HG02759 (cell line): ENCODE measurements around the gene MTFP1.
"Not testable (repeated sequence)": the region's sequence is repeated elsewhere in the genome, so short reads cannot be mapped to it uniquely, and the experiment has no call there.

ENCODE experiments used
- ATAC-seq: cut with Tn5 transposase; IDR thresholded peaks from one replicate; pipeline ENCODE4 v1.9.1; 2021; ENCODE audit warnings: mild to moderate bottlenecking, moderate library complexity; ENCODE audit not compliant: unreplicated experiment

The MTFP1 gene

DNA sequence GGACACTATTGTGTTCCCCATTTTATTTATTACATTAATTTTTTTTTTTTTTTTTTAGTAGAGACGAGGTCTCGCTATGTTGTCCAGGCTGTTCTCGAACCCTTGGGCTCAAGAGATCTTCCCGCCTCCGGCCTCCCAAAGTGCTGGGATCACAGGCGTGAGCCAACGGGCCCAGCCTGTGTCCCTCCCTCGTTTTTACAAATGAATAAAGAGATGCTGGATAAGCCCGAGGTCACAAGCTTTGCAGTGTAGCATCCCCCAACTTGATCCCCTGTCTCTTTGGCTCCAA, 297 bp upstream of the MTFP1 start:
- no peak for ATAC-seq

DNA sequence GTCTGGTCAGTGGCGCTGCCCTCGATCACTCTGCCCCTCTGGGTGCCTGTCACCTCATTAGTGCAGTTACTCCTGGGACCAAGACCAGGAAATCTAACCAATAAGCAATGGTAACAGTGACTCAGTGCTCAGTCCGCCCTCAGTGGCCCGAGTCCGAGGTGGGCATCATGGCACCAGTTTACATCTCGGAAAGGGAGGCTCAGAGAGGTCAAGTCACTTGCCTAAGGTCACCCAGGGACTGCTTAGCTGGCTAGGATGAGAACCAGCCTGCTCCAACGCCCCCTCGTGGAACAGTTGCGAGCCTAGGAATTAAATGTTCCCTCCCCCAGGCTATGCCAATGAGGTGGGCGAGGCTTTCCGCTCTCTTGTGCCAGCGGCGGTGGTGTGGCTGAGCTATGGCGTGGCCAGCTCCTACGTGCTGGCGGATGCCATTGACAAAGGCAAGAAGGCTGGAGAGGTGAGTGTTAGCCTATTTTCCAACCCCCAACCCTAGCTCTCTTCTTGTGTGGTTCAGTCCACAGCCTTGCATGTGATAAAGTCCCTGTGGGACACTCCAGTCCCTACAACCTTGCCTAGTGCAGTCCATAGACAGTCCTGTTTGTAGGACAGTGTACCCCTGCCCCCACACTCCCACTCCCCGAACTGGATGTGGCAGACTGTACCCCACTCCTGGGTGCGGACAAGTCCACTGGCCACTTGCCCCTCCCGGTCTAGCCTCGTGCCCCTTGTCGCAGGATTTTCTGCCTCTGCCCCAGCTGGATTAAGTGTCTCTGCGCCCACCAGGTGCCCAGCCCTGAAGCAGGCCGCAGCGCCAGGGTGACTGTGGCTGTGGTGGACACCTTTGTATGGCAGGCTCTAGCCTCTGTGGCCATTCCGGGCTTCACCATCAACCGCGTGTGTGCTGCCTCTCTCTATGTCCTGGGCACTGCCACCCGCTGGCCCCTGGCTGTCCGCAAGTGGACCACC, 1.1 kb downstream of the MTFP1 start:
- no peak for ATAC-seq

DNA sequence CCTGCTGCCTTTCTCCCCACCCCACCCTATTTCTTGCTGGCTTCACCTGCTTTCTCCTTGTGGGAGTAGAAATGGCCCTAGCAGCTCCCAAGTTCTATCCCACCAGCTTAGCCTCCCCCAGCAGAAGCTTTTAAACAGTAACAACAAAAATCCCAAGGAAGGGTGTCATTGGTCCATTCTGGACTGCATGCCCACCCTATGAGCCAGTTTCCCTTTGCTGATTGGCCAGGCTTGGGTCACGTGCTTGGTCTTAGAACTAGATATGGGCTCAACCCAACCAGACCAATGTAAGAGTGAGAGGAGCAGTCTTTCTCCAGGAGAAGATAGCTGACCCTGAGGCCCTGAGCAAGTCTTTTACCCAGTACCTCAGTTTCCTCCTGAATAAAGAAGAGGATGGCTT, 2.3 kb downstream of the MTFP1 start:
- no peak for ATAC-seq

DNA sequence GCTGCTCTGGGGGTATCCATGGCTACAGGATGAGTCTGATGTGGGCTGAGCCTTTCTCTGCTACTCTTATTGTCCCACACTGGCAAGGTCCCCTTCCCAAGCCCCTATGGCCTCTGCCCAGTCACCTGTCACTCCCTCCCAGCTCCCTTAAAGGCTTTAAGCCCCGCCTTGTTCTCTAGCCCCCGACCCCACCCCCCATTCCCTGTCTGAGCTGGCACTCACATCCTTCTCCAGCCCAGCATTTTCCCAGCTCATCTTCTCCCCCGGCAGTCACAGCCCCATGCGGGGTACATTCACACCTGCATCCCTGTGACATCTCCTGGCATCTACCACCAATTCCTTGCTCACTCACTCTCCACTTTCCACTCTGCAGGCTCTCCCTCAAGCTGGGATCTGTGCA, 4.3 kb downstream of the MTFP1 start:
- ATAC-seq, result no peak

DNA sequence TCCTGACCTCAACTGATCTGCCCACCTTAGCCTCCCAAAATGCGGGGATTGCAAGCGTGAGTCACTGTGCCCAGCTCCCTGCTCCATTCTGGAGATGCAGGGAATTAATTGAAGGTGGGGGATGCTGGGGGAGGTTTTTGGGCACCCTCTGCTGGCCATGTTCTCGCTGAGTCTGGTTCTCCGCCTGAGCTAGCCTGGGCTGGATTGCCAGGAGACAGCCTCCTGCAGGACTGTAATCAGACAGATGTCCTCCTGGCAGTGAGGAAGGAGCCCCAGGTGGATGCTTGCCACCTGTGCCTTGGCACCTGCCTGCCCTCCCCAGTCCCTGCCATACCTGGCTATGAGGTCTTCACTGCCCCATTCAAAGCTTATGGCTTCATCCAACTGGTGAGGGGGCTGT, 5.4 kb downstream of the MTFP1 start:
- ATAC-seq, result no peak

DNA sequence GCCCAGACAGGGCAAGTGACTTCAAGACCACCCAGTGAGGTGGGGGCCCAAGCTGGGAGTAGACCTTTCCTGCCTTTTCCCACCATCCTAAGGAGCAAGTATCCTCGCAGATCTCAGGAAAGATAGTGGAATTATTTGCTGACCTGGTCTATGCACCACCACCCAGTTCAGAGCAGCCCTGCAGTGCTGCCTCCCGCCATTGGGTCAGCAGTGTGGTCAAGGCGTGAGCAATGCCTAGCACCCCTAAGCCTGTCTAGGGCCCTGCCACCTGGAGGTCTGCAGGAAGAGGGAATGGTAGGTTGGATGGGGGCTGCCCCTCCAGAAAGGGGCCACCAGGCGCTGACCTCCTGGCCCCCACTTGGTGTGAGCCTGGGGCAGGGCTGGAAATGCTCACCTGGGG, 6.5 kb downstream of the MTFP1 start:
- ATAC-seq, result no peak

DNA sequence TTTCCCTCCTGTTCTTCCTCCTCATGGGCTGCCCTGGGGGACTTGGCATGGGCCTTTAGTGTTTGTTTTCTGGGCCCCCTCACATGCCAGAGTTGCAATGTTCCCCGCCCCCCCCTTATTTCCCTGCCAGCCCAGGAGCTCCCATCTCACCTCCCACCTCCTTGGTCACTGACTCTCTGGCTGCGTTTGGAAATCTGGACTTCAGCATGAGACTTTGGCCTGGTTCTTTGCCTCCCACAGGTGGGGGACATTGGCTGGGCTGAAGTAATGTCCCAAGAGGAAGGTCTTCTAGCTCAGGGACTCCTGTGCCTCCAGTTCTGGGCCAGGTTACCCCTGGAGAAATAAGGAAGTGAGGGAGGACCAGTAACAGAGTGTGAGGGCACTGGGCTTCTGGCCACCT, 7.0 kb downstream of the MTFP1 start:
- ATAC-seq, result no peak

DNA sequence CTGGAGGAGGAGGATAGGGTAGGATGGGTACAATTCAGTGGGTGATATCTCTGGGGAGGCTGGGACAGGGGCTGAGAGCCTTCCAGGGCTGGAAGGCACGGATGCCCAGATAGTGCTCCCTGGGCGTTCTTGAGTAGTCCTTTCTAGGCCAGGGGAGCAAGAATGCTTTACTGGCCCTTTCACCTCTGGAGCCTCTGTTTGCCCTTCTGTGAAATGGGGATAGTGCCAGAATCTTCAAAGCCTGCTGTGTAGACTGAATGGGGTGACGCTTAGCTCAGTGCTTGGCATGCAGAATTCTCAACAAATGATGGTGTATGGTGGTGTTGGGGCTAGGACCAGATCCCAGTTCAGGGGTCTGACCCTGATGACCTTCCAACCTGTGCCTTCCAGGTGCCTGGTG, 7.7 kb downstream of the MTFP1 start:
- no peak for ATAC-seq

DNA sequence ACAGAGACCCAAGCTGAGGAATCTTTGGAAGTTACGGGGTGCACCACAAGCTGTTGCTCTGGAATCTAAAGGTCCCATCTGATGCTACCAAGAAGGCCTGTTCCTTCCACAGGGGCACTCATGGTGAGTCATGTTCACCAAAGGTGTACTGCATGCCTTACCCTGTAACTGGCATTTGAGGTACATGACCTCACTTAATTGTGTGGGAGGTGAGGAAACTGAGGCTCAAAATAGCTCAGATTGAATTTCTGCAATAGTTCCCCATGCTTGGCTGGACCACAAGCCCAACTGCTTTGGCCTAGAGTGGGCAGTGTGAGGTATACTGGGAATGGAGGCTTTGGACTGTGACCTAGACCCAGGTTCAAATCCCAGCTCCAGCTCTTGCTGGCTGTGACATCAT, 8.2 kb downstream of the MTFP1 start:
- no peak for ATAC-seq

DNA sequence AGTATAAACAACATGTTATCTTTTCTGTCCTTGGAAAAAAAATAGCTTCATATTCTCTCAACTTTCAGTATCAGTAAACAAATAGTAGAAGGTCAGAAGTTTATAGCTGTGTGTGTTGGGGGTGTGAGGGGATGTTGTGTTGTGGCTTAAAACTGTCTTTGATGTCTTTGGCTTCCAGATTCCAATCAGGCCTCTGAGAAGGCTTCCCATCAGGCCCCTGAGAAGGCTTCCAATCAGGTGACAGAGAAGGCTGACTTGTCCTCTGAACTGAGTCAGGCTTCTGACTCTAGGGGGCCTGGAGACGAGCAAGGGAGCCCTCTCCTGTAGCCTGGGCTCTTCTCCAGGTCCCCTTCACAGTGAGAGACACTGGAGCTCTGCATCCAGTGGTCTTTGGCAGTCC, 9.3 kb downstream of the MTFP1 start:
- ATAC-seq, result no peak

DNA sequence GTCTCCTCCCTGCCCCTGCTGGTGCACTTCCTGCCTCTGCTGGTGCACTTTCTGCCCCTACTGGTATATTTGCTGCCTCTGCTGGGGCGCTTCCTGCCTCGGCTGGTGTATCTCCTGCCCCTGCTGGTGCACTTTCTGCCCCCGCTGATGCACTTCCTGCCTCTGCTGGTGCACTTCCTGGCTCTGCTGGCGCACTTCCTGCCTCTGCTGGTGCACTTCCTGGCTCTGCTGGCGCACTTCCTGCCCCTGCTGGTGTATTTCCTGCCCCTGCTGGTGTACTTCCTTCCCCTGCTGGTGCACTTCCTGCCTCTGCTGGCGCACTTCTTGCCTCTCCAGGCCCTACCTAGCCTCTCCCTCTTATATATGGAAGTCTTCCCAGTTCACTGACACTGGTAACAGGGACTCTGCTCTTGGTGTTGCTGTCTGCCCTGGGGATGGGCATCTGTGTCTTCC, 10.1 kb downstream of the MTFP1 start:
- ATAC-seq, result no peak

DNA sequence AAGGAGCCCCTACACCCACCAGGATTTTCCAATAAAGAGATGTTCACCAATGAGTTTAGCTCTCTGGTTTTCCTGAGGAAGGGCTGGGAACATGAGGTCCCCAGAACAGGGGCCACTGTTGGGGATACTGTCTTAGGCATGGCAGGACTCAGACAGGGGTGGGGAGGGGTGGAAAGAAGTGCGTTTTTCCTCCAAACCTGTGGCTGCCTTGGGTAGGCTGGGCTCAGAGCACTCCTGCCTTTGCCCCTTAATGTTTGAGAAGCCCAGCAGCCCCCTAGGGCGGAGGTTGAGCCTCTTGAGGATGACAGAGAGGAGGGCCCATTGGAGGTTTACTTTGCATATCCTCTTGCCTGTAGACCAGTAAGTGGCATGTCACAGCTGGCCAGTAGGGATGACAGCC, 10.6 kb downstream of the MTFP1 start:
- ATAC-seq, result no peak

DNA sequence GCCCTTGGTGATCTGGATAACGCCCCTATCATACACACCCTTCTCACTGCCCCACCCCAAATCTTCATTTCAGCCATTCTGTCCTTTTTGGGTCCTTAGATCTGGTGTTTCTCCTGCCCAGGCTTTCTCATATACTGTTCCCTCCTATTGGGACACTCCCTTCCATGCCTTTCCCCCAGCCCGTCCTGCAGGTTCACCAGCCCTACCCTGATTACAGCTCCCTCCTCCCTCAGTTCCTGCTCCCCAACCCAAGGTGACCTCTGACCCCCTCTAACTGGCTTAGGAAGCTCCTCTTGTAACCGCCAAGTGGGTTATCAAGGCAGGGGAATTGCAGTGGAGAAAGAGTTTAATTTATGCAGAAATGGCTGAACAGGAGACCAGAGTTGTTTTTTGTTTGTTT, 13.0 kb downstream of the MTFP1 start:
- ATAC-seq, result no peak

DNA sequence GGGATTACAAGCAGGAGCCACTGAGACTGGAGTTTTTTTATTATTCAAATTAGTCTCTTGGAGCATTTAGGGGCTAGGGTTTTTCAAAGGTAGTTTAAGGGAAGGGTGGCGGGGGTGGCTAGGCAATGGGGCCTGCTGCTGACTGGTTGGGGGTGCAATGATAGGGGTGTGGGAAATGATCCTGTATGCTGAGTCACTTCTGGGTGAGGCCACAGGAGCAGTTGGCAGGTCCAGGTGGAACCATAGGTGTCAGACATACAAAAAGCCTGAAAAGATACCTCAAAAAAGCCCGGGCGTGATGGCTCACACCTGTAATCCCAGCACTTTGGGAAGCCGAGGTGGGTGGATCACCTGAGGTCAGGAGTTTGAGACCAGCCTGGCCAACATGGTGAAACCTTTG, 13.7 kb downstream of the MTFP1 start:
- no peak for ATAC-seq

DNA sequence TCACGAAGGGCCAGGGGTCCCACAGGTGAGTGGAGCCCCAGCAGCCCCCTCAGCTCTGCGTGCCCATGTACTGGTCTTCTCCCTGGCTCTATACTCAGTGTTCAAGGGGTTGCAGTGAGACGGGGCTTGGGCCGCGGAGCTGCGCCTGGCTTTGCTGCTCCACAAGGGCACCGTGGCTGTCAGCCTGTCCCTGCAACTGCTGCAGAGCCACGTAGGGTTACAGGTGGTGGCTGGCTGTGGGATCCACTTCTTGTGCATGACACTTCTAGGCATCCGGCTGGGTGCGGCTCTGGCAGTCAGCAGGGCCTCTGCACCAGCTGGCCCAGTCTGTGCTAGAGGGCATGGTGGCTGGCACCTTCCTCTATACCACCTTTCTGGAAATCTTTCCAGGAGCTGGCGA, 14.3 kb downstream of the MTFP1 start:
- no peak for ATAC-seq

DNA sequence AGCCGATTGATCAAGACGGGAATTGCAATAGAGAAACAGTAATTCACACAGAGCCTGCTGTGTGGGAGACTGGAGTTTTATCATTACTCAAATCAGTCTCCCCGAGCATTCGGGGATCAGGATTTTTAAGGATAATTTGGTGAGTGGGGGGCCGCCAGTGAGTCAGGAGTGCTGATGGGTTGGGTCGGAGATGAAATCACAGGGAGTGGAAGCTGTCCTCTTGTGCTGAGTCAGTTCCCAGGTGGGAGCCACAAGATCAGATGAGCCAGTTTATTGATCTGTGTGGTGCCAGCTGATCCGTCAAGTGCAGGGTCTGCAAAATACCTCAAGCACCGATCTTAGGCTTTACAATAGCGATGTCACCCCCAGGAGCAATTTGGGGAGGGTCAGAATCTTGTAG, 15.5 kb downstream of the MTFP1 start:
- no peak for ATAC-seq

DNA sequence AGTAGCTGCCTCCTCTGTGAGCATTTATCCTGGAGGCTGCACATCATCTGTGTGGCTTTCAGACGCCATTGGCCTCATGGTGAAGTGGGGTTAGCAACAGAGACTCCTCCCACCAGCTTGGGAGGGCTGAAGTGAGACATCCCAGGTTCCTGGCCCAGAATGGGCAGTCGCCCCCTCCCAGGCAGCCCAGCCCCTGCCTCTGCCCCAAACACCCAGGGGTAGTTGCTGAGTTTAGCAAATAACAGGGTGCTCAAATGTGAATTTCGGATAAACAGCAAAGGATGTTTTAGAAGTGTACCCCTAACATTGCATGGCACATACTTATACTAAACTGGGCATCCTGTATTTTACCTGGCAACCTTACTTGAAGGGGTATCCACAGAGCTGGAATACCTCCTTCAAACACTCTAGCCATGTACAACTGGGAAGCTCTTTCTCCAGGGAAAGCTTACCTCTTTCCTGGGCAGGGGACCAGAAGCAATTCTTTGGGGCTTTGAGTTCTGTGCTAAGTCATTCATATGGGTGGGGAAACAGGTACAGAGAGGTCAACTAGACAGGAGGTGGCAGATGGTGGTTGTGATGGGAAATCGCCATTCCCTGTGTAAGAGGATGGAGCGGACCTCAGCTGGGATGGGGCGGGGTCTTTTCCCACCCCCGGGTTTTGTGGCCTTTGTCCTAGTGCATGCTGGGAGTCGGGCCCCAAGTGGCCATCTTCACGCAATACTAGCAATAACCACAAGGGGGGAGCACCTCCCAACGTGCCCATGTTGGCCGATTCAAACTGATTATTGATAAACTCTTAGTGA, 19.3 kb downstream of the MTFP1 start:
- ATAC-seq, result no peak

DNA sequence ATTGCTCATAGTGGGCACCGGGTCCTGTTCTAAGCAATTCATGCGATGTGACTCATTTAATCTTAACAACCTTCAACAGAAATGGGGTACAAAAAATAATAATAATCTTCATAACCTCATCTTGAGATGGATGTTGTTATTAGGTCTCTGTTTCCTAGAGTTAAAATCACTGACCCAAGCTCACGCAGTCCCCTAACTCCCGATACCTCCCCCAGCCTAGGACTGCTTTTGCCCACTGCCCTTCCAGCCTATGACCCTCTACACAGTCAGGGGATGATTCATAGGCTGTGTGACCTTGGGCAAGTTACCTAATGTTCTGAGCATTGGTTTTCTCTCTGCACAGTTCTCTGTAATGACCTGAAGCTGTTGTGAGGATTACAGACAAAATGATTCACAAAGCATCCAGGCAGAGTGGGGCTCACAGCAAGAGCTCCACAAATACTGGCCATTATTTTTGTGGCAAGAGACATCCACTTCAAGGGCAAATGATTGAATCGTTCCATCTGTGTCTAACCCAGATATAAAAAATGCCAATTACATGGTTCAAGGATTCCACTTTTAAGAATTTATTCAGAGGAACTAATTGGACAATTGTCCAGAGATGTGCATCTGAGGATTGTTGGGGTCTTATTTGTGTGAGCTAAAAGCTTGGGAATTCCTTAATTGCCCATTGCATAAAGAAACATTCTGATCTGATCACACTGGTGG, 20.0 kb downstream of the MTFP1 start:
- ATAC-seq, result no peak

DNA sequence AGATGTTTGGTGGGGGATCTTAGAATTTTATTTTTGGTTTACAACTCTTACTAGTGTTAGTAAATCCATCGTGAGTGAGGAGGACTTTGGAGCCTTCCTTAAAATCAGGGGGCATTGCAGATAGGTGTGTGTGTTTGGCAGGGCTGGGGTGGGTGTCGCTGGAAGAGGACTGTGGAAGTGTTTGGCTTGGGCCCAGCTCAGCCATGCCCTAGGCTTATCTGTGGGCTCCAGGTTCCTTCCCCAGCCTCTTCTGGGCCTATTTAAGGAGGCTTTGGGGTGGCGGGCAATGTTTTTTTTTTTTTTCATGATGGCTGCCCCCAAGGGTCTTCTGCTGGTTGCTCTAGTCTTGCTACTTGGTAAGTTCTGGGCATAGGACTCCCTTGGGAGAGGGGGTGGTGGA, 22.1 kb downstream of the MTFP1 start:
- ATAC-seq, result no peak

DNA sequence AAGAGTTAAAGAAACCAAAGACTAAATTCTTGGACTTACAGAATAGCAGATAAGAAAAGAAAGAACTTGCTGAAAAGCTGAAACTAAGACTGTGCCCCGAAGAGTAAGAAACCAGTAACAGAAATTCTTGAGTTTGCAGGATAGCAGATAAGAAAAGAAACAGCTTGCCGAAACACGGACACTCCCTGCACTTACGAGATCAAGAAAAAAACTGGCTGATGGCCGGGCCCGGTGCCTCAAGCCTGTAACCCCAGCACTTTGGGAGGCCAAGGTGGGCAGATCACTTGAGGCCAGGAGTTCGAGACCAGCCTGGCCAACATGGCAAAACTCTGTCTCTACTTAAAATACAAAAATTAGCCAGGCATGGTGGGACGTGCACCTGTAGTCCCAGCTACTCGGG, 25.9 kb downstream of the MTFP1 start:
- not testable (repeated sequence) for ATAC-seq

DNA sequence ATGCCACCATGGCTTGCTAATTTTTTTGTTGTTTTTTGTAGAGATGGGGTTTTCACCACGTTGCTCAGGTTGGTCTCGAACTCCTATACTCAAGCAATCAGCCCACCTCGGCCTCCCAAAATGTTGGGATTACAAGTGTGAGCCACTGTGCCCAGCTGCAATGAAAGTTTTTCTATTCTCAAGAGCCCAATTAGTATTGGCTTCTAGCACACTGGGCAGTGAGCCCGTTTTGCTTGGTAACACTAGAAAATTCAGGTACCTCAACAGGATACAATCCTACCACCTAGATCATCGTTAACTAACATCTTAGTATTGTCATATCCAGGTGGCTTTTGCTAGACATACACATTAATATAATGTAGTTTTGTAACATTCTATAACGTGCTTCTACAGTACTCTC, 27.3 kb downstream of the MTFP1 start:
- ATAC-seq, result no peak
